ENCODE data around the gene SVIL. TPM values are rescaled to one million over a fixed set of nuclear protein-coding genes. Genes with fewer than 3 reads are reported as not detected.

Gene SVIL
- total and polyA plus RNA-seq, 2 of the 13 experiments (the other 11 are each of a cell fraction or from before 2014, with no cell fraction given): 3.9 to 12.1 TPM

DNA sequence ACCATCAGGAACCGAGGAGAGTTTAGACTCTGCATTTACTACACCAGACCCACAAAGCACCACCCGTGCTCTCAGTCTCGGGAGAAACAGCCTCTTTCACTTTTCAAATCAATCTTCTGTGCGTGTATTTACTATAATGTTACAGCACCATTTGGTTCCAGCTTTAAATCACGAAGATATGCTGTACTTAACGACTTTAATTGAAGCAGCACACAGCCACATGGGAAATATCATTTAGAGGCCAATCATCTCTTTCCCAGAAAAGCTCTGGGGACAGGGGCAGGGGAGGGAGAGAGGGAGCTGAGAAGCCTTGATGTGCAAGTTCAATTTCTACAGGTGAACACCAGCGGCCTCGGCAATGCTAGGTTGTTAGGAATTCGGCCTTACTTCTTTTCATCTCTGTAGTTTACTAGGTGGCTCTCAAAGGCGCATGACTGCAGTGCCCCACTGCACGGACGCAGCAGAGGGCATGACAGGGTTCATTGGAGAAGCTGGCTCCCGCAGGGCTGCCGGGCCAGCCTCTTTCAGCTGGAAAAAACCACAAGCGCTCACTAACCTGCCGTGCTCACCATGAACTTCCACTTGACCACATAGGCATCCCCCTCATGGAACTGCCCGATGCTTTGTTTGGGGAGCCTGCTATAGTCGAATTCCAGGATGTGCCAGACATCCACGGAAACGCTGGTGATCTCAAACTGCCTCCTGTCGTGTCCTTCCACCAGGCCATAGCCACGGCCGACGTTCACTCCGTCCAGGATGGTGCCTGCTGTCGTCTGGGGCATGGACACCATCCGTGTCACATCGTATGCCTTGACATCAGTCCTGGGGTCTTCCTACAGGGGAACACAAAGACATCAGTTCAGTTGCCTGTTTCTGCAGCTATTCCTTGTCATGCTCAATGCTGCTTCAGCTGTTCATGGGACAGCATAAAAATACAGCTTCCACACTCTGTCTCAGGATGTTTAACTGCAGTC lies 154.5 kb downstream of the SVIL start:
- no TSS peak for BruUV-seq (replicated peaks)
- H3K36me3 ChIP-seq (replicated peaks in 1 of 2; ENCODE audit: control insufficient read depth in 1 of 2, insufficient read depth in 2 of 2, low read length in 2 of 2): peaks cover 1 to 6% of the 10 kb centered on the region in 2 experiments; a peak in 1 of 5 replicates
- H3K27ac ChIP-seq (ENCODE audit: extremely low read length, insufficient read depth, low read length): no peak overlapping the region
- peaks cover 30% of the 10 kb centered on the region for H3K4me1 ChIP-seq (ENCODE audit: insufficient read depth, low read length)
- no peak overlapping the region for H3K9ac ChIP-seq (ENCODE audit: insufficient read depth, low read depth, low read length)
- H3K79me2 ChIP-seq (ENCODE audit: insufficient read depth, low read length): no peaks in the 10 kb centered on the region
- no peaks in the 10 kb centered on the region for H3K9me3 ChIP-seq (ENCODE audit: low read length)
- in situ Hi-C loops (cut with HindIII; ENCODE audit: extremely low pct_ligation_motif_present, low pct_unique_long_range_greater_than_20kb) (no loop called here), intact Hi-C loops (cut with micrococcal nuclease; ENCODE audit: unreplicated experiment) (no loop called here)
- no peak overlapping the region for H3K4me2 ChIP-seq (ENCODE audit: low read depth, low read length)
- 94% methylated on average over 16 of the region's 28 CpGs for WGBS (ENCODE audit: low lambda C conversion rate)
- H3K4me3 ChIP-seq (replicated peaks in 1 of 3; ENCODE audit: insufficient read depth in 1 of 3, low read depth in 2 of 3, low read length in 3 of 3): no peak overlapping the region
- ChIA-PET CTCF (ENCODE audit: low intra/inter-chr PET ratio, low total read pairs) (no interaction called here), POLR2A (no interaction called here)
- DNase-seq (ENCODE audit: low spot score) (no peak), ATAC-seq (no peak), FAIRE-seq (no peak)
- no peaks in the 10 kb centered on the region for H3K27me3 ChIP-seq (ENCODE audit: control insufficient read depth in 1 of 2, insufficient read depth in 2 of 2, low read length in 2 of 2)
- H4K20me1 ChIP-seq (ENCODE audit: insufficient read depth, low read length): no peaks in the 10 kb centered on the region
- no peak overlapping the region for H2AFZ ChIP-seq (ENCODE audit: low read length)
- no peak for TF ChIP-seq ZNF446 (CRISPR knock-in tag; IDR thresholded peaks at IDR 0.05)
- TF ChIP-seq, protein P1, sequence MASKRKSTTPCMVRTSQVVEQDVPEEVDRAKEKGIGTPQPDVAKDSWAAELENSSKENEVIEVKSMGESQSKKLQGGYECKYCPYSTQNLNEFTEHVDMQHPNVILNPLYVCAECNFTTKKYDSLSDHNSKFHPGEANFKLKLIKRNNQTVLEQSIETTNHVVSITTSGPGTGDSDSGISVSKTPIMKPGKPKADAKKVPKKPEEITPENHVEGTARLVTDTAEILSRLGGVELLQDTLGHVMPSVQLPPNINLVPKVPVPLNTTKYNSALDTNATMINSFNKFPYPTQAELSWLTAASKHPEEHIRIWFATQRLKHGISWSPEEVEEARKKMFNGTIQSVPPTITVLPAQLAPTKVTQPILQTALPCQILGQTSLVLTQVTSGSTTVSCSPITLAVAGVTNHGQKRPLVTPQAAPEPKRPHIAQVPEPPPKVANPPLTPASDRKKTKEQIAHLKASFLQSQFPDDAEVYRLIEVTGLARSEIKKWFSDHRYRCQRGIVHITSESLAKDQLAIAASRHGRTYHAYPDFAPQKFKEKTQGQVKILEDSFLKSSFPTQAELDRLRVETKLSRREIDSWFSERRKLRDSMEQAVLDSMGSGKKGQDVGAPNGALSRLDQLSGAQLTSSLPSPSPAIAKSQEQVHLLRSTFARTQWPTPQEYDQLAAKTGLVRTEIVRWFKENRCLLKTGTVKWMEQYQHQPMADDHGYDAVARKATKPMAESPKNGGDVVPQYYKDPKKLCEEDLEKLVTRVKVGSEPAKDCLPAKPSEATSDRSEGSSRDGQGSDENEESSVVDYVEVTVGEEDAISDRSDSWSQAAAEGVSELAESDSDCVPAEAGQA (IDR thresholded peaks at IDR 0.05; ENCODE audit: low read depth): no peak
- TF ChIP-seq, protein P1 (CRISPR knock-in tag; IDR thresholded peaks at IDR 0.05; ENCODE audit: borderline replicate concordance): no peak
- no peak for TF ChIP-seq ZNF577 (CRISPR knock-in tag; IDR thresholded peaks at IDR 0.05; ENCODE audit: borderline replicate concordance, low read depth)
- TF ChIP-seq, protein P2, sequence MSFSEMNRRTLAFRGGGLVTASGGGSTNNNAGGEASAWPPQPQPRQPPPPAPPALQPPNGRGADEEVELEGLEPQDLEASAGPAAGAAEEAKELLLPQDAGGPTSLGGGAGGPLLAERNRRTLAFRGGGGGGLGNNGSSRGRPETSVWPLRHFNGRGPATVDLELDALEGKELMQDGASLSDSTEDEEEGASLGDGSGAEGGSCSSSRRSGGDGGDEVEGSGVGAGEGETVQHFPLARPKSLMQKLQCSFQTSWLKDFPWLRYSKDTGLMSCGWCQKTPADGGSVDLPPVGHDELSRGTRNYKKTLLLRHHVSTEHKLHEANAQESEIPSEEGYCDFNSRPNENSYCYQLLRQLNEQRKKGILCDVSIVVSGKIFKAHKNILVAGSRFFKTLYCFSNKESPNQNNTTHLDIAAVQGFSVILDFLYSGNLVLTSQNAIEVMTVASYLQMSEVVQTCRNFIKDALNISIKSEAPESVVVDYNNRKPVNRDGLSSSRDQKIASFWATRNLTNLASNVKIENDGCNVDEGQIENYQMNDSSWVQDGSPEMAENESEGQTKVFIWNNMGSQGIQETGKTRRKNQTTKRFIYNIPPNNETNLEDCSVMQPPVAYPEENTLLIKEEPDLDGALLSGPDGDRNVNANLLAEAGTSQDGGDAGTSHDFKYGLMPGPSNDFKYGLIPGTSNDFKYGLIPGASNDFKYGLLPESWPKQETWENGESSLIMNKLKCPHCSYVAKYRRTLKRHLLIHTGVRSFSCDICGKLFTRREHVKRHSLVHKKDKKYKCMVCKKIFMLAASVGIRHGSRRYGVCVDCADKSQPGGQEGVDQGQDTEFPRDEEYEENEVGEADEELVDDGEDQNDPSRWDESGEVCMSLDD (CRISPR knock-in tag; IDR thresholded peaks at IDR 0.05; ENCODE audit: borderline replicate concordance): no peak
- TF ChIP-seq NFE2L1 (CRISPR knock-in tag; IDR thresholded peaks at IDR 0.05; ENCODE audit: borderline replicate concordance): no peak
- TF ChIP-seq, protein P3, sequence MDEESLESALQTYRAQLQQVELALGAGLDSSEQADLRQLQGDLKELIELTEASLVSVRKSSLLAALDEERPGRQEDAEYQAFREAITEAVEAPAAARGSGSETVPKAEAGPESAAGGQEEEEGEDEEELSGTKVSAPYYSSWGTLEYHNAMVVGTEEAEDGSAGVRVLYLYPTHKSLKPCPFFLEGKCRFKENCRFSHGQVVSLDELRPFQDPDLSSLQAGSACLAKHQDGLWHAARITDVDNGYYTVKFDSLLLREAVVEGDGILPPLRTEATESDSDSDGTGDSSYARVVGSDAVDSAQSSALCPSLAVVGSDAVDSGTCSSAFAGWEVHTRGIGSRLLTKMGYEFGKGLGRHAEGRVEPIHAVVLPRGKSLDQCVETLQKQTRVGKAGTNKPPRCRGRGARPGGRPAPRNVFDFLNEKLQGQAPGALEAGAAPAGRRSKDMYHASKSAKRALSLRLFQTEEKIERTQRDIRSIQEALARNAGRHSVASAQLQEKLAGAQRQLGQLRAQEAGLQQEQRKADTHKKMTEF (CRISPR knock-in tag; IDR thresholded peaks at IDR 0.05): no peak
- TF ChIP-seq, protein P4, sequence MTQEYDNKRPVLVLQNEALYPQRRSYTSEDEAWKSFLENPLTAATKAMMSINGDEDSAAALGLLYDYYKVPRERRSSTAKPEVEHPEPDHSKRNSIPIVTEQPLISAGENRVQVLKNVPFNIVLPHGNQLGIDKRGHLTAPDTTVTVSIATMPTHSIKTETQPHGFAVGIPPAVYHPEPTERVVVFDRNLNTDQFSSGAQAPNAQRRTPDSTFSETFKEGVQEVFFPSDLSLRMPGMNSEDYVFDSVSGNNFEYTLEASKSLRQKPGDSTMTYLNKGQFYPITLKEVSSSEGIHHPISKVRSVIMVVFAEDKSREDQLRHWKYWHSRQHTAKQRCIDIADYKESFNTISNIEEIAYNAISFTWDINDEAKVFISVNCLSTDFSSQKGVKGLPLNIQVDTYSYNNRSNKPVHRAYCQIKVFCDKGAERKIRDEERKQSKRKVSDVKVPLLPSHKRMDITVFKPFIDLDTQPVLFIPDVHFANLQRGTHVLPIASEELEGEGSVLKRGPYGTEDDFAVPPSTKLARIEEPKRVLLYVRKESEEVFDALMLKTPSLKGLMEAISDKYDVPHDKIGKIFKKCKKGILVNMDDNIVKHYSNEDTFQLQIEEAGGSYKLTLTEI (CRISPR knock-in tag; conservative IDR thresholded peaks at IDR 0.05): no peak
- TF ChIP-seq ZSCAN9 (CRISPR knock-in tag; IDR thresholded peaks at IDR 0.05; ENCODE audit: borderline replicate concordance): no peak
